GM23338 (cell line): Measurements from ENCODE around the gene MINK1. TPM values are rescaled to one million over a fixed set of nuclear protein-coding genes. Genes with fewer than 3 reads are reported as not detected.

Experiments used
- ATAC-seq: fragments of 200-7000 bp; cut with Tn5 transposase; 3 replicates; pipeline ENCODE4 v1.9.1; 2020
- DNase-seq: peaks from one replicate; pipeline ENCODE4 v3.0.0-alpha.2; 2015; ENCODE audit warnings: low spot score
- H2AFZ ChIP-seq: fragments of 200-600 bp; sonication (generic); 2 replicates; pipeline ENCODE4 v1.8.0; 2016; ENCODE audit warnings: antibody characterized with exemption, mild to moderate bottlenecking, moderate library complexity
- H3F3A ChIP-seq: fragments of 200-600 bp; sonication (generic); replicated peaks from 2 replicates; pipeline ENCODE4 v1.8.0; 2017; ENCODE audit warnings: antibody characterized with exemption, mixed run types, low read depth
- H3K27ac ChIP-seq: fragments of 200-600 bp; sonication (generic); 2 replicates; pipeline ENCODE4 v1.6.1; 2016; ENCODE audit warnings: low read depth
- H3K27me3 ChIP-seq: fragments of 200-600 bp; sonication (generic); 2 replicates; pipeline ENCODE4 v1.8.0; 2016; ENCODE audit warnings: mild to moderate bottlenecking, mixed run types, moderate library complexity; ENCODE audit not compliant: insufficient read depth
- H3K36me3 ChIP-seq: fragments of 200-600 bp; sonication (generic); 2 replicates; pipeline ENCODE4 v1.8.0; 2016; ENCODE audit warnings: mild to moderate bottlenecking; ENCODE audit not compliant: insufficient read depth
- H3K4me1 ChIP-seq: fragments of 200-600 bp; sonication (generic); 2 replicates; pipeline ENCODE4 v1.8.0; 2016; ENCODE audit warnings: mild to moderate bottlenecking, moderate library complexity; ENCODE audit not compliant: insufficient read depth
- H3K4me2 ChIP-seq: fragments of 200-600 bp; sonication (generic); 2 replicates; pipeline ENCODE4 v1.7.1; 2017; ENCODE audit warnings: mixed run types
- H3K4me3 ChIP-seq: fragments of 200-600 bp; sonication (generic); 2 replicates; pipeline ENCODE4 v1.6.1; 2016; ENCODE audit warnings: mixed run types
- H3K79me2 ChIP-seq: fragments of 200-600 bp; sonication (generic); replicated peaks from 2 replicates; pipeline ENCODE4 v1.8.0; 2017; ENCODE audit warnings: mild to moderate bottlenecking; ENCODE audit not compliant: insufficient read depth
- H3K9me2 ChIP-seq: fragments of 200-600 bp; sonication (generic); 2 replicates; pipeline ENCODE4 v1.8.0; 2017; ENCODE audit not compliant: insufficient read depth
- H4K20me1 ChIP-seq: fragments of 200-600 bp; sonication (generic); replicated peaks from 2 replicates; pipeline ENCODE4 v1.8.0; 2017; ENCODE audit warnings: mild to moderate bottlenecking; ENCODE audit not compliant: insufficient read depth
- H3K27ac Mint-ChIP-seq: 2 replicates; pipeline ENCODE4 v1.8.0; 2020; ENCODE audit warnings: inconsistent platforms, mild to moderate bottlenecking, moderate library complexity, mixed read lengths
- H3K27me3 Mint-ChIP-seq: 3 replicates; pipeline ENCODE4 v1.8.0; 2022; ENCODE audit warnings: low read depth, mild to moderate bottlenecking, moderate library complexity, mixed read lengths, inconsistent platforms; ENCODE audit not compliant: insufficient read depth, poor library complexity
- H3K36me3 Mint-ChIP-seq: 3 replicates; pipeline ENCODE4 v1.8.0; 2021; ENCODE audit warnings: low read depth, mild to moderate bottlenecking, inconsistent platforms, moderate library complexity, mixed read lengths
- H3K4me1 Mint-ChIP-seq: 3 replicates; pipeline ENCODE4 v1.8.0; 2020; ENCODE audit warnings: mild to moderate bottlenecking, inconsistent platforms, mixed read lengths
- H3K4me3 Mint-ChIP-seq: 3 replicates; pipeline ENCODE4 v1.8.0; 2021; ENCODE audit warnings: moderate library complexity, mild to moderate bottlenecking, inconsistent platforms, mixed read lengths
- H3K9me3 Mint-ChIP-seq: 3 replicates; pipeline ENCODE4 v1.8.0; 2020; ENCODE audit warnings: moderate library complexity, mild to moderate bottlenecking, inconsistent platforms, mixed read lengths
- CREB1 ChIP-seq: fragments of 250-450 bp; sonication (Bioruptor Pico); IDR thresholded peaks from 2 replicates; pipeline ENCODE4 v1.5.0; 2020; ENCODE audit warnings: low read depth, mild to moderate bottlenecking, moderate library complexity
- CTCF ChIP-seq, 2 experiments: fragments of 200-600 bp in 1 of 2; sonication (generic) in 1 of 2; conservative IDR thresholded peaks; 2 replicates each; pipeline versions ENCODE4 v1.5.1 to v1.6.1; 2016 to 2017; ENCODE audit warnings: antibody characterized with exemption in 2 of 2, low read depth in 2 of 2, mild to moderate bottlenecking in 2 of 2, moderate library complexity in 1 of 2
- ETS1 ChIP-seq: IDR thresholded peaks from 2 replicates; pipeline ENCODE4 v1.6.1; 2016; ENCODE audit warnings: antibody characterized with exemption
- EZH2 ChIP-seq: fragments of 200-600 bp; sonication (generic); IDR thresholded peaks from one replicate; pipeline ENCODE4 v1.8.0; 2017; ENCODE audit warnings: antibody characterized with exemption, mild to moderate bottlenecking, low read depth; ENCODE audit not compliant: unreplicated experiment
- EZH2phosphoT487 ChIP-seq: fragments of 200-600 bp; sonication (generic); IDR thresholded peaks from one replicate; pipeline ENCODE4 v1.8.1; 2018; ENCODE audit warnings: antibody characterized with exemption; ENCODE audit not compliant: unreplicated experiment
- JUNB ChIP-seq: IDR thresholded peaks from one replicate; pipeline ENCODE4 v1.6.1; 2016; ENCODE audit warnings: antibody characterized with exemption; ENCODE audit not compliant: unreplicated experiment
- NANOG ChIP-seq: IDR thresholded peaks from 2 replicates; pipeline ENCODE4 v1.6.1; 2016; ENCODE audit warnings: antibody characterized with exemption, borderline replicate concordance
- POLR2AphosphoS5 ChIP-seq: IDR thresholded peaks from 2 replicates; pipeline ENCODE4 v1.6.1; 2016; ENCODE audit warnings: antibody characterized with exemption, low read depth
- REST ChIP-seq: IDR thresholded peaks from one replicate; pipeline ENCODE4 v1.6.1; 2018; ENCODE audit warnings: antibody characterized with exemption; ENCODE audit not compliant: unreplicated experiment
- STAT1 ChIP-seq: IDR thresholded peaks from one replicate; pipeline ENCODE4 v1.6.1; 2016; ENCODE audit warnings: antibody characterized with exemption; ENCODE audit not compliant: unreplicated experiment
- ZNF114 ChIP-seq: fragments of 250-450 bp; sonication (Bioruptor Pico); IDR thresholded peaks from 2 replicates; pipeline ENCODE4 v1.5.0; 2020; ENCODE audit warnings: mild to moderate bottlenecking, moderate library complexity
- ZNF331 ChIP-seq: fragments of 250-450 bp; sonication (Bioruptor Pico); IDR thresholded peaks from 2 replicates; pipeline ENCODE4 v1.5.0; 2020; ENCODE audit warnings: low read depth, mild to moderate bottlenecking, moderate library complexity
- ZNF462 ChIP-seq: fragments of 250-450 bp; sonication (Bioruptor Pico); IDR thresholded peaks from 2 replicates; pipeline ENCODE4 v1.5.0; 2020; ENCODE audit warnings: mild to moderate bottlenecking, moderate library complexity
- polyA plus RNA-seq: library from polyadenylated mRNA; unstranded; fragments of >200 nt; fragmentation: Nextera tagmentation; extraction: Ambion mirVana; gene quantifications from 2 replicates; pipeline ENCODE4 v1.2.1, GENCODE V29; 2016
- total RNA-seq: library from RNA; depleted of rRNA; stranded (reverse); fragments of >200 nt; shearing (Covaris generic); gene quantifications from 2 replicates; pipeline ENCODE4 v1.2.3, GENCODE V29; 2014

MINK1 gene
- total and polyA plus RNA-seq, 2 experiments from 2014 or later, result 17.3 to 54.9 TPM

GRCh38 chr17:4800462-4801196 is 32.5 kb upstream of the MINK1 start:
- Mint-ChIP-seq H3K9me3 (peaks cover 2% of the 10 kb centered on the region; the same call in 1 of the 3 replicates), H3K36me3 (peaks cover 24% of the 10 kb centered on the region), H3K27ac (peak overlapping the region; percentile 26; the same call in 1 of the 2 replicates), H3K27me3 (peaks cover 14% of the 10 kb centered on the region), H3K4me3 (no peak overlapping the region), H3K4me1 (peaks cover 7% of the 10 kb centered on the region; the same call in 2 of the 3 replicates)
- Histone ChIP-seq H4K20me1 (no peaks in the 10 kb centered on the region; the same call in 1 of the 2 replicates), H3K9me2 (no peaks in the 10 kb centered on the region), H3K36me3 (peaks cover 13% of the 10 kb centered on the region; the same call in 1 of the 2 replicates), H3K27ac (0 out of 2 replicates have a peak overlapping the region, but pooled peaks have one; percentile 19), H3K79me2 (peaks cover 16% of the 10 kb centered on the region), H3F3A (no peaks in the 10 kb centered on the region; the same call in 1 of the 2 replicates), H3K4me2 (no peak overlapping the region), H3K4me1 (peaks cover 4% of the 10 kb centered on the region), H2AFZ (no peak overlapping the region), H3K27me3 (no peaks in the 10 kb centered on the region), H3K4me3 (no peak overlapping the region)
- TF ChIP-seq NANOG, result no peak
- no peak for TF ChIP-seq EZH2
- TF ChIP-seq STAT1, result no peak
- no peak for TF ChIP-seq EZH2phosphoT487
- no peak for TF ChIP-seq ZNF462 (CRISPR knock-in tag)
- no peak for TF ChIP-seq CREB1
- TF ChIP-seq CTCF (conservative IDR thresholded peaks at IDR 0.05; ENCODE audit: low read depth in 2 of 2), result no peak
- no peak for TF ChIP-seq ZNF331 (CRISPR knock-in tag)
- no peak for TF ChIP-seq POLR2AphosphoS5
- TF ChIP-seq REST, result no peak
- no peak for TF ChIP-seq ETS1
- no peak for TF ChIP-seq ZNF114 (CRISPR knock-in tag)
- no peak for TF ChIP-seq JUNB
- DNase-seq, result no peak
- no peak for ATAC-seq
